ENCODE data around the gene NUP93. TPM values are rescaled to one million over a fixed set of nuclear protein-coding genes. Genes with fewer than 3 reads are reported as not detected.

The NUP93 gene
- 27.1 TPM for total RNA-seq
- long read RNA-seq, transcript NUP93-201 (22 exons, 2,741 nt): major isoform, 19 of 26 reads
- long read RNA-seq, partial matches to known transcripts: 1 of 26 reads
- long read RNA-seq, other reads (novel, unspliced or antisense): 6 of 26 reads

DNA sequence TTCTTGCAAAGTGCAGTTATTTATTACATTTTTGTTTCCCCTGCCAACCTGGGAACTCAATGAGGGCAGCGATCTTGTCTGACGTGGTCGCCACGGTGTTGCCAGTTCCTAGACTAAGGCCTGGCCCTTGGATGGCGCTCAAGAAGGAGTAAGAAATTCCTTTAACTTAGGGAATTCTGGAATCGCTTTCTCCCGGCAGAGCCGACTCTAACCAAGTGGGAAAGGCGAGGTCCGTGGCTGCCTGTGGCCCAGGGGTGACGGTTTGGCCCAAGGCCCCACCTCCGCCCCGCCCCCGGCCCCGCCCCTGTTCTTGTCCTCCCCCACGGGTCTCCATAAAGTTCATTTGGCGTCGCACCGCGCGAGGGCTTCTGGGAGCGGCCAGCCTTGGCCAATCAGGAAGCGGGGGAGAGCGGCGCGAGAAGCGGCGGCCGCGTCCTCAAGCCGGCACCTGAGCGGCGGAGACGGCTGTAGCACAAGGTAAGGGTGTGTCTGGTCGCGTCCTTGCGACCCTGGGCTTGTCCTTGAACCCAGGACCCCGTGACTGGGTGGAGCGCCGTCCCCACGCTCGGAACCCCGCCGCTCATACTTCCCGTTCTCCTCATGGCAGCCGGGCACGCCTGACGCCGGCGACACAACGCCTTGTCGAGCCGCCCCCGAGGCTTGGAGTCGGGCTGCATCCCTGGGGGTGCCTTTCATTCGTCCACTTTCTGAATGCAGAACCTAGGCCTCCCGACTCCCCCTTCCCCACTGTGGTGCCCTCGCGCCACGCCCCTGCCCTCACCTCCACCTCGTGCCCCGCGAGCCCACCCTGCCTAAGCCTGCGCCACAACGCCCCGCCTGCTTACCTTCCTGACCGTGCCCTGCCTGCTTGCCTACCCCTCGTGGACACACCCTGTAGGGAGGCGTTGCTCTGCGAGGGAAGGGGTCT, at the start of gene NUP93:
NUP93 (plus strand) TSS at position 395 of the 928 bp plus-strand sequence. CDS start 18,119 bp downstream, outside the sequence.
- Histone ChIP-seq H3K9me3 (replicated peaks) (no peaks in the 10 kb centered on the region), H3K27ac (replicated peaks) (peak within 1 kb of the TSS; percentile 89), H3K36me3 (no peaks in the 10 kb centered on the region), H3K27me3 (ENCODE audit: low read depth) (no peaks in the 10 kb centered on the region), H3K4me1 (peaks cover 35% of the 10 kb centered on the region), H3K4me3 (peak within 1 kb of the TSS; percentile 92)
- intact Hi-C loops (cut with micrococcal nuclease): no loop called here
- DNase-seq: peak; percentile 92
- TF ChIP-seq, protein P1, sequence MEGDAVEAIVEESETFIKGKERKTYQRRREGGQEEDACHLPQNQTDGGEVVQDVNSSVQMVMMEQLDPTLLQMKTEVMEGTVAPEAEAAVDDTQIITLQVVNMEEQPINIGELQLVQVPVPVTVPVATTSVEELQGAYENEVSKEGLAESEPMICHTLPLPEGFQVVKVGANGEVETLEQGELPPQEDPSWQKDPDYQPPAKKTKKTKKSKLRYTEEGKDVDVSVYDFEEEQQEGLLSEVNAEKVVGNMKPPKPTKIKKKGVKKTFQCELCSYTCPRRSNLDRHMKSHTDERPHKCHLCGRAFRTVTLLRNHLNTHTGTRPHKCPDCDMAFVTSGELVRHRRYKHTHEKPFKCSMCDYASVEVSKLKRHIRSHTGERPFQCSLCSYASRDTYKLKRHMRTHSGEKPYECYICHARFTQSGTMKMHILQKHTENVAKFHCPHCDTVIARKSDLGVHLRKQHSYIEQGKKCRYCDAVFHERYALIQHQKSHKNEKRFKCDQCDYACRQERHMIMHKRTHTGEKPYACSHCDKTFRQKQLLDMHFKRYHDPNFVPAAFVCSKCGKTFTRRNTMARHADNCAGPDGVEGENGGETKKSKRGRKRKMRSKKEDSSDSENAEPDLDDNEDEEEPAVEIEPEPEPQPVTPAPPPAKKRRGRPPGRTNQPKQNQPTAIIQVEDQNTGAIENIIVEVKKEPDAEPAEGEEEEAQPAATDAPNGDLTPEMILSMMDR (IDR thresholded peaks at IDR 0.05; ENCODE audit: borderline replicate concordance): no peak

DNA sequence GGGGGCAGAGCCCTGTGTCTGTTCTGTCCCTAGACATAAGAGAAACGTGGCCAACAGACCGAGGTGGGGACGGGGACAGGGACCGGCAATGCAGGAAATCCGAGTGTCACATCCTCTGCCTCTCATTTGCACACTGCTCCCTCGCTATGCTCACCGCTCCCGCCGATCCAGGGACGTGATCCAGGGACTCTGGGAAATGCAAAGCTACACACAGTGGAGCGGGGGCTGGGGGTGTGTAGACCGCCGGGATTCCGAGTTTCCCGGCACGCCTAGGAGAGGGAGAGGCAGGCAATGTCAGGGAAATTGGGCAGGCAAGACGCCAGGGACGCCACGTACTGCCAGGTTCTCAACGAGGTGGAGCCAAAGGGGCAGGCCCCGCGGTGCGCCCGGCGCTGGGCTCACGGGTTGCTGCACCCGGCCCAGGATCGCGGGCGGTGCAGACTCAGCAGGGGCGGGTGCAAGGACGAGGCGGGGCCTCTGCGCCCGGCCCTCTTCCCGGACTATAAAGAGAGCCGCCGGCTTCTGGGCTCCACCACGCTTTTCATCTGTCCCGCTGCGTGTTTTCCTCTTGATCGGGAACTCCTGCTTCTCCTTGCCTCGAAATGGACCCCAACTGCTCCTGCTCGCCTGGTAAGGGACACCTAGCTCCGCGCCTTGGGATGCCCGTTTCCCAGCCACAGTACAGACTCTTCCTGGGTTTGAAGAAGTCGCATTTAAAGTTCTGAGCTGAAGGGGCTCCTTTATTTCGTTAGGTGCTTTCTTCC, 47.8 kb upstream of the NUP93 start, which contains the start of gene MT1X:
MT1X (plus strand) TSS at position 532 of the 764 bp plus-strand sequence; CDS start at position 603, 71 bp downstream.
- Histone ChIP-seq H3K9me3 (replicated peaks) (peaks cover 7% of the 10 kb centered on the region), H3K36me3 (no peaks in the 10 kb centered on the region), H3K27ac (replicated peaks) (peak within 1 kb of the TSS; percentile 94), H3K4me1 (peaks cover 67% of the 10 kb centered on the region), H3K27me3 (ENCODE audit: low read depth) (no peaks in the 10 kb centered on the region), H3K4me3 (peak within 1 kb of the TSS; percentile 80)
- DNase-seq: peak; percentile 96
- TF ChIP-seq, protein P1 (IDR thresholded peaks at IDR 0.05; ENCODE audit: borderline replicate concordance): no peak
- intact Hi-C loops (cut with micrococcal nuclease): no loop called here

DNA sequence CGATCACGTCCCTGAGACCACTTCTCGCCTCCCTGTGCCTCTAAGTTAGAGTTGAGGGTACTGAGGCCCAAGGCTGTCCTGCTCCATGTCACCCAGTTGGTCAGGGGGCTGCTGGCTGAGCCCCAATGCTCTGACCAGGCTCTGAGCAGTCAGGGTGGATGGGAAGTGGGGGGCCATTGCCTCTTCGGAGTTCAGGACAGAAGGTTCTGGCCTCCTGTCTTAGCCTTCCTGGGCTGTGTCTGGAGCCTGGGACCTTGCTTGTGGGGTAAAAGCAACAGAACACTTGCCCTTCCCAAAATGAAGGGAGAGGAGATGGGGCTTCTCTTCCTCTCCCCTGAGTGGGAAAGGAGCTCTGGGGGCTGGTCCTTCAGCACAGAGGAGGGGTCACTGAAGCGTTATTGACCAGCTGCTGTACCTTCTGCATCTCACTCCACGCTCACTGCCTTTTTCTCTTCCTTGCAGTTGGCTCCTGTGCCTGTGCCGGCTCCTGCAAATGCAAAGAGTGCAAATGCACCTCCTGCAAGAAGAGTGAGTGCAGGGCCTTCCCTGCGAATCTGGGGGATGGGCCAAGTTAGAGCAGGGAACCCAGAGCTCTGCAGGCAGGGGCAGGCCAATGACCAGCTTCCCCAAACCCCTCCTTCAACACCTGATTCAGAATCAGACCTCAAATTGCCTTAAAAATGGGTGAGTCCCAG, 47.1 kb upstream of the NUP93 start:
- H3K27ac ChIP-seq (replicated peaks): peak overlapping the region; percentile 94
- H3K9me3 ChIP-seq (replicated peaks): peaks cover 7% of the 10 kb centered on the region
- no peak for DNase-seq
- peak overlapping the region; percentile 80 for H3K4me3 ChIP-seq
- H3K4me1 ChIP-seq: peaks cover 67% of the 10 kb centered on the region
- H3K27me3 ChIP-seq (ENCODE audit: low read depth): no peaks in the 10 kb centered on the region
- intact Hi-C loops (cut with micrococcal nuclease): no loop called here
- TF ChIP-seq, protein P1 (IDR thresholded peaks at IDR 0.05; ENCODE audit: borderline replicate concordance): no peak
- H3K36me3 ChIP-seq: no peaks in the 10 kb centered on the region

DNA sequence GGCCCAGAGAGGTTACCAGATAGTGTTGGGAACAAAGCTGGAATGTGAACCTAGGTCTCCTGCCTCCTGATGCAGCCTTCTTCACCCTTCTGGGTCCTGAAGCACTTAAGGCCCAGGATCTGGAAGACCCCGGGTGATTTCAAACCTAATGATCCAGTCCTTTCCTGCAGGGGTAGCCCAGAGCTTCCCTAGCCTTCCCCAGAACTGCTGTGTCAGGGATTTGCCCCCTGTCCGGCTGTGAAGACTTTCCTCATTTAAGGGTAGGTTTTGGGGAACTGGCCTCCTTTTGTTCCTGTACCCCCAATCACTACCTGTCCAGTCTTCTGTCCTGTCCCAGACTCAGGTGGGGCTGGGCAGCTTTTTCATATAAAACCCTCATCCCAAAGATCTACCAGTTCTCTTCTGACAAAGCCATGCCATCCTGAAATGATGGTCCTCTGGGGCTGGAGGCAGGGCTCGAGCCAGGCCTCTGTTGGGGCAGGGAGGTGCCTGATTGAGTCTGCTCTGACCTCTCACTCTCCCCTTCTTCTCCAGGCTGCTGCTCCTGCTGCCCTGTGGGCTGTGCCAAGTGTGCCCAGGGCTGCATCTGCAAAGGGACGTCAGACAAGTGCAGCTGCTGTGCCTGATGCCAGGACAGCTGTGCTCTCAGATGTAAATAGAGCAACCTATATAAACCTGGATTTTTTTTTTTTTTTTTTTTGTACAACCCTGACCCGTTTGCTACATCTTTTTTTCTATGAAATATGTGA, 46.3 kb upstream of the NUP93 start:
- DNase-seq: no peak
- Histone ChIP-seq H3K4me3 (peak overlapping the region; percentile 80), H3K27me3 (ENCODE audit: low read depth) (no peaks in the 10 kb centered on the region), H3K9me3 (replicated peaks) (peaks cover 7% of the 10 kb centered on the region), H3K36me3 (no peaks in the 10 kb centered on the region), H3K27ac (replicated peaks) (peak overlapping the region; percentile 94), H3K4me1 (peaks cover 66% of the 10 kb centered on the region)
- TF ChIP-seq, protein P1 (IDR thresholded peaks at IDR 0.05; ENCODE audit: borderline replicate concordance): no peak
- intact Hi-C loops (cut with micrococcal nuclease): no loop called here
